HCT116 (cell line): Measurements from ENCODE around the gene PACSIN2. TPM values are rescaled to one million over a fixed set of nuclear protein-coding genes. Genes with fewer than 3 reads are reported as not detected.
"Not testable (repeated sequence)": the region's sequence is repeated elsewhere in the genome, so short reads cannot be mapped to it uniquely, and the experiment has no call there.

Source experiments
- ATAC-seq: fragments of 200-7000 bp; cut with Tn5 transposase; 2 replicates; pipeline ENCODE4 v1.9.1; 2020; ENCODE audit warnings: mild to moderate bottlenecking, moderate library complexity
- BruUV-seq: library from RNA; stranded (reverse); fragments of 400-500 nt; replicated peaks from 2 replicates; lab custom pipeline; 2021; lab: Mats Ljungman, UMichigan
- CTCF ChIA-PET: fragments of 300-600 bp; sonication (Branson Sonifier 250); formaldehyde crosslinking; loops from one replicate; lab custom pipeline; 2021; ENCODE audit warnings: antibody characterized with exemption; lab: Charles Lee
- POLR2A ChIA-PET: fragments of 300-600, 350-600 bp; sonication (Branson Sonifier 250); formaldehyde crosslinking; loops from one replicate; lab custom pipeline; 2021; ENCODE audit warnings: antibody characterized with exemption; lab: Charles Lee
- RAD21 ChIA-PET, 2 experiments: fragments of 300-600 bp; sonication (Branson Sonifier 250); formaldehyde crosslinking; loops; one replicate each; lab custom pipeline; 2023; ENCODE audit warnings: low total read pairs in 2 of 2; ENCODE audit not compliant: uncharacterized antibody in 2 of 2, unreplicated experiment in 2 of 2, low non-redundant PET in 1 of 2; lab: Charles Lee
- DNase-seq: peaks from one replicate; pipeline ENCODE4 v3.0.0-alpha.2; 2010; ENCODE audit warnings: low read depth, low spot score
- H2AFZ ChIP-seq: fragments of 200-600 bp; shearing (Covaris generic), sonication (generic); 2 replicates; pipeline ENCODE4 v1.6.1; 2017; ENCODE audit warnings: low read depth, mixed run types, mixed read lengths, antibody characterized with exemption, low read length; ENCODE audit not compliant: poor library complexity, severe bottlenecking
- H3K27ac ChIP-seq: 2 replicates; pipeline ENCODE4 v1.5.1; 2012; ENCODE audit warnings: low read depth, low read length
- H3K27me3 ChIP-seq: fragments of 200-600 bp; sonication (generic); 2 replicates; pipeline ENCODE4 v1.6.1; 2016; ENCODE audit warnings: mixed run types, low read length, mixed read lengths; ENCODE audit not compliant: insufficient read depth
- H3K36me3 ChIP-seq, 2 experiments: fragments of 200-500 bp in 1 of 2; fragments of 200-600 bp in 1 of 2; sonication (Bioruptor generic) in 1 of 2; sonication (generic) in 1 of 2; 2 replicates each; pipeline versions ENCODE4 v1.5.1 to v1.6.1; 2014 to 2016; ENCODE audit warnings: low read length in 2 of 2, inconsistent platforms in 1 of 2, mixed read lengths in 1 of 2, mixed run types in 1 of 2; ENCODE audit not compliant: insufficient read depth in 2 of 2, control insufficient read depth in 1 of 2
- H3K4me1 ChIP-seq, 2 experiments: fragments of 200-600 bp in 1 of 2; sonication (generic) in 1 of 2; 2 replicates each; pipeline versions ENCODE4 v1.5.1 to v1.6.1; 2012 to 2017; ENCODE audit warnings: low read length in 2 of 2, inconsistent platforms in 1 of 2, mild to moderate bottlenecking in 1 of 2, mixed read lengths in 1 of 2, mixed run types in 1 of 2, moderate library complexity in 1 of 2; ENCODE audit not compliant: insufficient read depth in 2 of 2, control insufficient read depth in 1 of 2
- H3K4me2 ChIP-seq: fragments of 200-600 bp; sonication (generic); 2 replicates; pipeline ENCODE4 v1.6.1; 2017; ENCODE audit warnings: mixed run types, low read length, mixed read lengths
- H3K4me3 ChIP-seq, 2 experiments: fragments of 200-600 bp in 1 of 2; sonication (generic) in 1 of 2; replicated peaks in 1 of 2; 2 replicates each; pipeline ENCODE4 v1.5.1; 2011 to 2016; ENCODE audit warnings: low read length in 2 of 2, control low read depth in 1 of 2, low read depth in 1 of 2, mild to moderate bottlenecking in 1 of 2, mixed read lengths in 1 of 2, mixed run types in 1 of 2
- H3K79me2 ChIP-seq: fragments of 200-600 bp; sonication (generic); 2 replicates; pipeline ENCODE4 v1.6.1; 2017; ENCODE audit warnings: mild to moderate bottlenecking, mixed run types, low read length, moderate library complexity, mixed read lengths; ENCODE audit not compliant: insufficient read depth
- H3K9ac ChIP-seq: fragments of 200-600 bp; sonication (generic); 2 replicates; pipeline ENCODE4 v1.6.1; 2016; ENCODE audit warnings: low read length, mixed read lengths
- H3K9me2 ChIP-seq: fragments of 200-600 bp; sonication (generic), shearing (Covaris generic); 2 replicates; pipeline ENCODE4 v1.6.1; 2017; ENCODE audit warnings: mixed run types, mild to moderate bottlenecking, moderate library complexity; ENCODE audit not compliant: insufficient read depth
- H3K9me3 ChIP-seq, 2 experiments: fragments of 200-500 bp in 1 of 2; fragments of 200-600 bp in 1 of 2; sonication (Bioruptor generic) in 1 of 2; sonication (generic) in 1 of 2; 2 replicates each; pipeline ENCODE4 v1.6.1; 2014 to 2017; ENCODE audit warnings: low read length in 2 of 2, mixed read lengths in 2 of 2, inconsistent platforms in 1 of 2, low read depth in 1 of 2, mild to moderate bottlenecking in 1 of 2, mixed run types in 1 of 2, moderate library complexity in 1 of 2; ENCODE audit not compliant: control insufficient read depth in 1 of 2, insufficient read depth in 1 of 2
- H4K20me1 ChIP-seq: fragments of 200-600 bp; sonication (generic), shearing (Covaris generic); 2 replicates; pipeline ENCODE4 v1.6.1; 2017; ENCODE audit warnings: mixed run types, mild to moderate bottlenecking, moderate library complexity; ENCODE audit not compliant: insufficient read depth
- CEBPB ChIP-seq: IDR thresholded peaks from 2 replicates; pipeline ENCODE4 v1.6.1; 2012; ENCODE audit warnings: low read depth
- ELF1 ChIP-seq: IDR thresholded peaks from 2 replicates; pipeline ENCODE4 v1.6.1; 2012; ENCODE audit warnings: low read depth, borderline replicate concordance
- FOSL1 ChIP-seq: IDR thresholded peaks from 2 replicates; pipeline ENCODE4 v1.6.1; 2012; ENCODE audit warnings: low read depth
- JUND ChIP-seq: IDR thresholded peaks from 2 replicates; pipeline ENCODE4 v1.6.1; 2012
- MAX ChIP-seq: IDR thresholded peaks from 2 replicates; pipeline ENCODE4 v1.6.1; 2012
- ZFX ChIP-seq: fragments of 450-650 bp; IDR thresholded peaks from 2 replicates; pipeline ENCODE4 v1.6.1; 2017
- intact Hi-C: fragments of 100-400 bp; cut with micrococcal nuclease; formaldehyde crosslinking; loops from 2 replicates; pipeline ENCODE4 v1.10.0; 2022
- total RNA-seq: library from RNA; stranded (reverse); gene quantifications from one replicate; pipeline ENCODE4 v1.2.1, GENCODE V29; 2021; ENCODE audit not compliant: unreplicated experiment

PACSIN2 gene
- total RNA-seq, 1 experiment from 2014 or later = 48.2 TPM

- H3K27me3 ChIP-seq = no peaks in the 10 kb centered on the region
- H3K4me2 ChIP-seq = peak overlapping the region; percentile 68; the same call in 1 of the 2 replicates
- no TSS peak for BruUV-seq
- DNase-seq = no peak
- no peak overlapping the region for H2AFZ ChIP-seq
- H3K9me2 ChIP-seq = no peaks in the 10 kb centered on the region
- H3K4me3 ChIP-seq = no peak overlapping the region
- H3K27ac ChIP-seq = no peak overlapping the region
- intact Hi-C loops = loop anchor here (10.0 kb wide), 1 partner anchor 156 kb away; no protein-coding TSS in a partner anchor
- ChIA-PET RAD21 (interaction anchor here in 1 of 2 experiments (1.4 kb wide), 1 partner anchor 9 kb away, joined by 6 read pairs; no protein-coding TSS in a partner anchor), CTCF (no interaction called here), POLR2A (interaction anchor here (1.5 kb wide), 1 partner anchor 10 kb away, joined by 4 read pairs; no protein-coding TSS in a partner anchor)
- no peak overlapping the region for H3K9ac ChIP-seq
- no peak for TF ChIP-seq CEBPB
- no peak for TF ChIP-seq ZFX
- TF ChIP-seq FOSL1 = no peak
- TF ChIP-seq ELF1 = no peak
- peaks cover 55 to 76% of the 10 kb centered on the region in 2 experiments for H3K4me1 ChIP-seq
- no peak for ATAC-seq
- H4K20me1 ChIP-seq = no peaks in the 10 kb centered on the region
- peaks cover 53% of the 10 kb centered on the region for H3K79me2 ChIP-seq
- no peaks in the 10 kb centered on the region for H3K36me3 ChIP-seq
- no peaks in the 10 kb centered on the region for H3K9me3 ChIP-seq
Measured at GRCh38 chr22:42938449-42938848, 76.5 kb downstream of the PACSIN2 start.

GRCh38 chr22:42937164-42937843 is 77.6 kb downstream of the PACSIN2 start:
- Histone ChIP-seq H3K9ac (peak overlapping the region; percentile 46), H3K4me1 (peaks cover 55 to 77% of the 10 kb centered on the region in 2 experiments)

GRCh38 chr22:42936680-42937079 is 78.3 kb downstream of the PACSIN2 start:
- H2AFZ ChIP-seq, H4K20me1 ChIP-seq, BruUV-seq, H3K4me3 ChIP-seq, POLR2A ChIA-PET, H3K27me3 ChIP-seq, RAD21 ChIA-PET, DNase-seq, ATAC-seq, H3K9me2 ChIP-seq, H3K36me3 ChIP-seq, CTCF ChIA-PET, H3K9me3 ChIP-seq: not testable (repeated sequence)
- intact Hi-C loops = loop anchor here (10.0 kb wide), 1 partner anchor 158 kb away; no protein-coding TSS in a partner anchor
- Histone ChIP-seq H3K4me1 (peaks cover 55 to 72% of the 10 kb centered on the region in 2 experiments), H3K79me2 (peaks cover 67% of the 10 kb centered on the region), H3K27ac (peak overlapping the region; percentile 20; the same call in 1 of the 2 replicates), H3K4me2 (peak overlapping the region; percentile 68), H3K9ac (peak overlapping the region; percentile 46; the same call in 1 of the 2 replicates)

More at GRCh38 chr22:42937164-42937843, 77.6 kb downstream of the PACSIN2 start:
- Histone ChIP-seq H3K79me2 (peaks cover 61% of the 10 kb centered on the region), H3K4me2 (peak overlapping the region; percentile 68), H3K9me2 (no peaks in the 10 kb centered on the region), H3K27ac (peak overlapping the region; percentile 20; the same call in 1 of the 2 replicates), H2AFZ (no peak overlapping the region), H3K36me3 (no peaks in the 10 kb centered on the region), H3K27me3 (no peaks in the 10 kb centered on the region), H4K20me1 (no peaks in the 10 kb centered on the region), H3K4me3 (0 out of 4 replicates have a peak overlapping the region, but pooled peaks of 1 of the 2 experiments have one; percentile 12), H3K9me3 (no peaks in the 10 kb centered on the region)
- no TSS peak for BruUV-seq
- ChIA-PET RAD21 (interaction anchor here in 1 of 2 experiments (0.5 kb wide), 1 partner anchor 27 kb away, joined by 4 read pairs; no protein-coding TSS in a partner anchor), CTCF (no interaction called here), POLR2A (no interaction called here)
- ATAC-seq (peak; percentile 73), DNase-seq (peak; percentile 56)
- intact Hi-C loops = loop anchor here (10.0 kb wide), 1 partner anchor 157 kb away; no protein-coding TSS in a partner anchor
- TF ChIP-seq ZFX (no peak), MAX (0 out of 2 replicates have a peak, but pooled peaks have one; percentile 54), JUND (0 out of 2 replicates have a peak, but pooled peaks have one; percentile 24)
